Retinal pigment epithelial cell (primary cell): ENCODE results near the gene TM9SF1.
A peak's percentile ranks its signal among the peaks of the same experiment; 100 is the strongest.

Source experiments
- DNase-seq: peaks from one replicate; pipeline ENCODE4 v3.0.0-alpha.2; 2010; ENCODE audit warnings: low read depth
- H3K4me3 ChIP-seq: 2 replicates; pipeline ENCODE4 v1.5.1; 2011; ENCODE audit warnings: mild to moderate bottlenecking, low read length, control low read depth, moderate library complexity
- TF ChIP-seq, protein P1 (sequence below): conservative IDR thresholded peaks from 2 replicates; pipeline ENCODE4 v1.5.1; 2011; ENCODE audit warnings: low read depth, low read length, control low read depth, inconsistent platforms

TM9SF1 gene

DNA sequence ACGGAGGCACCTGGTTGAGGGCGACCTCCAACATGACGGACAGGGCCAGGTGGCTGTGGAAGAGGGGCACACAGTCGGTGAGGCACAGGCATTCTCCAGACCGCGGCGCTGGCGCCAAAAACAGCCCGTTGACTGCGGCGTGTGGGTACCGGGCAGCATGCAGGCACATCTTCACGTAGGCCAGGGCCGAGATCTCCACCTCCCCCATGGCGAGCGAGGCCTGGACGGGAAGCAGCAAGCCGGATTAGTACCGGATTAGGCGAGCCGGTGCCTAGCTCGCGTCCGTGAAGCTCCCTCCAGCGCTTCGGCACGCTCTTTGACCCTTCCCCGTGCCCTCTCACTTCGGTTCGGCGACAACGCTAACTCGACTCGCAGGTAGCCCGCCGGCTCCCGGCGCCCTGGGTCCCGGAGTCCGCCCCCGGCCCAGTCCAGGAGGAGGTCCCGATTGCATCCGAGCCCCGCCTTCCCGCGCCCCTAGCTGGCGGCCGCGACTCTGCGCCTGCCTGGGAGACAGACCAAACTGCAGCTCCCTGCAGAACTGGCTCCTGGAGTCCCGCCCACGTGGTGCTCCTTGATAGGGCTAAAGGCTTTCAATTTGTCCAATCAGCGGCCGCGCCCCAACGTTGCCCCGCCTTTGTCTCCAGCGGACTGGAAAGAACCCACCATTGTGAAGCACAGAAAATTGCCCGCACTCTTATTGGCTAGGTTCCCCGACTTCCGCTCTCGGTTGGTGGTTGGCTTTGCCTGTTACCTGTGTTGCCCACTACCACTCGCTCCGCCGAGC is 54.0 kb downstream of the TM9SF1 start, which contains the start of gene EMC9:
Gene EMC9, minus strand, starts transcription at position 495 of the 784 bp plus-strand sequence. Its CDS starts 287 bp downstream, at position 208.
- peak within 1 kb of the TSS; percentile 96 for H3K4me3 ChIP-seq
- TF ChIP-seq, protein P1, sequence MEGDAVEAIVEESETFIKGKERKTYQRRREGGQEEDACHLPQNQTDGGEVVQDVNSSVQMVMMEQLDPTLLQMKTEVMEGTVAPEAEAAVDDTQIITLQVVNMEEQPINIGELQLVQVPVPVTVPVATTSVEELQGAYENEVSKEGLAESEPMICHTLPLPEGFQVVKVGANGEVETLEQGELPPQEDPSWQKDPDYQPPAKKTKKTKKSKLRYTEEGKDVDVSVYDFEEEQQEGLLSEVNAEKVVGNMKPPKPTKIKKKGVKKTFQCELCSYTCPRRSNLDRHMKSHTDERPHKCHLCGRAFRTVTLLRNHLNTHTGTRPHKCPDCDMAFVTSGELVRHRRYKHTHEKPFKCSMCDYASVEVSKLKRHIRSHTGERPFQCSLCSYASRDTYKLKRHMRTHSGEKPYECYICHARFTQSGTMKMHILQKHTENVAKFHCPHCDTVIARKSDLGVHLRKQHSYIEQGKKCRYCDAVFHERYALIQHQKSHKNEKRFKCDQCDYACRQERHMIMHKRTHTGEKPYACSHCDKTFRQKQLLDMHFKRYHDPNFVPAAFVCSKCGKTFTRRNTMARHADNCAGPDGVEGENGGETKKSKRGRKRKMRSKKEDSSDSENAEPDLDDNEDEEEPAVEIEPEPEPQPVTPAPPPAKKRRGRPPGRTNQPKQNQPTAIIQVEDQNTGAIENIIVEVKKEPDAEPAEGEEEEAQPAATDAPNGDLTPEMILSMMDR: peak; percentile 19
- peak; percentile 98 for DNase-seq

DNA sequence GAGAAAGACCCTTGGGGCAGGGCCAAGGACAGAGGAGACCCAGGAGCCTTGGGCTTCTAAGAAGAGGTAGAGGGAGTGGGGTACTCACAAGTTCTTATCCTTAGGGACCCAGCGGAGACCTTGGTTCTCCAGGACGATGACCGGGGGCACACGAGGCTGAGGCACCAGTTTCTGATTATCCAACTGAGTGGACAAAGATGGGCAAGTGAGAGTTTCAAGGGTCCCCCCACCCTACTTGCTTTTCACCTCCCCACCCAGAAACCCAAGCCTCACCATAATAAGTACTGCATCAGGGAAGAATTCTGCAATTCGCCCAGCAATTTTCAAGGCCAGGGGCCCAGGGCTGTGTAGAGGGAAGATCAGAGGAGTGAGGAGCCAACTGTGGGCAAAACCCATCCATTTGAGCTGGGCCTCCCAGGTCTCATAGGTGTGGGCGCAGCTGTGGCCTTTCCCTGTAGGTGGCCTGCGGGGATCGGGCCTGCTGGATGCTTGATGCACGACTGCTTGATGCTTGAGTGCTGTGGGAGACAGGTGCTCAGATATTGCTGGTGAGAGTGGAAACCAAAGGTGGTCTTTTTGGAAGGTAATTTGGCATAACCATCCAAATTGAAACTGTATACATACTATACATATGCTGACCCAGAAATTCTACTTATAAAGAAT is 55.8 kb downstream of the TM9SF1 start:
- no peak for DNase-seq
- TF ChIP-seq, protein P1: no peak
- peak overlapping the region; percentile 96 for H3K4me3 ChIP-seq
